Endothelial cell of umbilical vein (primary cell): ENCODE measurements around the gene SPDYA. TPM values are rescaled to one million over a fixed set of nuclear protein-coding genes. Genes with fewer than 3 reads are reported as not detected.
A peak's percentile ranks its signal among the peaks of the same experiment; 100 is the strongest.

Experiments used
- BruUV-seq: library from RNA; stranded (reverse); fragments of 400-500 nt; replicated peaks from 2 replicates; lab custom pipeline; 2021; lab: Mats Ljungman, UMichigan
- CTCF ChIA-PET: fragments of 300-600, 350-600 bp; sonication (Branson Sonifier 250); formaldehyde crosslinking; loops from one replicate; lab custom pipeline; 2021; ENCODE audit warnings: antibody characterized with exemption, inconsistent platforms; lab: Charles Lee
- POLR2A ChIA-PET: fragments of 300-600, 350-600 bp; sonication (Branson Sonifier 250); formaldehyde crosslinking; loops from one replicate; lab custom pipeline; 2021; ENCODE audit warnings: antibody characterized with exemption, inconsistent platforms; lab: Charles Lee
- DNase-seq: peaks from one replicate; pipeline ENCODE4 v3.0.0-alpha.2; 2011; ENCODE audit warnings: low read depth, low spot score
- FAIRE-seq: peaks from 2 replicates; lab custom pipeline; 2011; peaks lifted over from hg19 to GRCh38; lab: Jason Lieb, UNC
- H2AFZ ChIP-seq: 2 replicates; pipeline ENCODE4 v1.6.0; 2012; ENCODE audit warnings: low read depth, low read length, control low read depth, inconsistent platforms
- H3K27ac ChIP-seq: 2 replicates; pipeline ENCODE4 v1.5.1; 2011; ENCODE audit warnings: low read depth, mild to moderate bottlenecking, control low read depth, low read length, moderate library complexity; ENCODE audit not compliant: insufficient read depth
- H3K27me3 ChIP-seq, 2 experiments: 2 replicates each; pipeline versions ENCODE4 v1.6.0 to v1.6.1; 2011; ENCODE audit warnings: low read length in 2 of 2, mixed read lengths in 1 of 2; ENCODE audit not compliant: control insufficient read depth in 2 of 2, insufficient read depth in 2 of 2
- H3K36me3 ChIP-seq, 2 experiments: 2 replicates in 1 of 2; 3 replicates in 1 of 2; pipeline ENCODE4 v1.5.1; 2011; ENCODE audit warnings: low read length in 2 of 2, mild to moderate bottlenecking in 1 of 2, moderate library complexity in 1 of 2; ENCODE audit not compliant: control insufficient read depth in 2 of 2, insufficient read depth in 2 of 2; ENCODE audit errors: extremely low read depth in 1 of 2
- H3K4me1 ChIP-seq: 3 replicates; pipeline ENCODE4 v1.5.1; 2011; ENCODE audit warnings: mild to moderate bottlenecking, low read length; ENCODE audit not compliant: control insufficient read depth, insufficient read depth; ENCODE audit errors: extremely low read depth
- H3K4me2 ChIP-seq: 2 replicates; pipeline ENCODE4 v1.6.1; 2011; ENCODE audit warnings: low read length, control low read depth, mixed read lengths; ENCODE audit not compliant: insufficient read depth
- H3K4me3 ChIP-seq, 3 experiments: fragments of 200-600 bp in 1 of 3; sonication (generic), shearing (Covaris generic) in 1 of 3; replicated peaks in 1 of 3; 2 replicates each; pipeline ENCODE4 v1.5.1; 2011 to 2016; ENCODE audit warnings: control low read depth in 3 of 3, low read length in 3 of 3, mild to moderate bottlenecking in 2 of 3, inconsistent platforms in 1 of 3, low read depth in 1 of 3, moderate library complexity in 1 of 3; ENCODE audit not compliant: insufficient read depth in 1 of 3
- H3K79me2 ChIP-seq: 2 replicates; pipeline ENCODE4 v1.6.0; 2012; ENCODE audit warnings: low read length, inconsistent platforms; ENCODE audit not compliant: control insufficient read depth, insufficient read depth
- H3K9ac ChIP-seq: replicated peaks from 2 replicates; pipeline ENCODE3; 2011; ENCODE audit warnings: low read length, control low read depth; ENCODE audit not compliant: insufficient read depth; ENCODE audit errors: extremely low read depth
- H3K9me1 ChIP-seq: replicated peaks from 3 replicates; pipeline ENCODE4 v1.6.0; 2011; ENCODE audit warnings: mild to moderate bottlenecking, low read length; ENCODE audit not compliant: control insufficient read depth, insufficient read depth; ENCODE audit errors: extremely low read depth
- H3K9me3 ChIP-seq: replicated peaks from 2 replicates; pipeline ENCODE4 v1.5.1; 2012; ENCODE audit warnings: low read length, inconsistent platforms; ENCODE audit not compliant: control insufficient read depth, insufficient read depth
- H4K20me1 ChIP-seq: replicated peaks from 2 replicates; pipeline ENCODE3; 2011; ENCODE audit warnings: mild to moderate bottlenecking, low read length; ENCODE audit not compliant: control insufficient read depth, insufficient read depth; ENCODE audit errors: extremely low read depth
- CTCF ChIP-seq, 2 donors: IDR thresholded peaks; 1 replicate in 1 of 2; 2 replicates in 1 of 2; pipeline ENCODE4 v1.5.1; 2011; ENCODE audit warnings: low read length in 2 of 2, mild to moderate bottlenecking in 2 of 2, moderate library complexity in 2 of 2, control low read depth in 1 of 2, inconsistent platforms in 1 of 2, low read depth in 1 of 2; ENCODE audit not compliant: insufficient read depth in 1 of 2; ENCODE audit errors: extremely low read depth in 1 of 2
- EZH2 ChIP-seq: IDR thresholded peaks from 2 replicates; pipeline ENCODE4 v1.6.1; 2012; ENCODE audit warnings: borderline replicate concordance, low read depth, mild to moderate bottlenecking, moderate library complexity, low read length, inconsistent platforms; ENCODE audit not compliant: severe bottlenecking
- FOS ChIP-seq: IDR thresholded peaks from 2 replicates; pipeline ENCODE4 v1.6.1; 2011; ENCODE audit warnings: mild to moderate bottlenecking, low read length, moderate library complexity, borderline replicate concordance; ENCODE audit not compliant: insufficient read depth
- GATA2 ChIP-seq: IDR thresholded peaks from 2 replicates; pipeline ENCODE4 v1.7.0; 2011; ENCODE audit warnings: low read depth, mild to moderate bottlenecking, moderate library complexity, mixed read lengths, low read length; ENCODE audit not compliant: insufficient read length, insufficient read depth
- JUN ChIP-seq: IDR thresholded peaks from 2 replicates; pipeline ENCODE4 v1.6.1; 2011; ENCODE audit warnings: borderline replicate concordance, low read depth; ENCODE audit not compliant: insufficient read length, insufficient read depth
- MAX ChIP-seq: IDR thresholded peaks from 2 replicates; pipeline ENCODE4 v1.6.1; 2011; ENCODE audit not compliant: insufficient read depth, insufficient read length
- MYC ChIP-seq: IDR thresholded peaks from one replicate; pipeline ENCODE4 v1.6.1; 2011; ENCODE audit warnings: mild to moderate bottlenecking, low read depth, low read length
- POLR2A ChIP-seq: IDR thresholded peaks from 2 replicates; pipeline ENCODE4 v1.6.1; 2012; ENCODE audit warnings: low read depth, mild to moderate bottlenecking, control low read depth, low read length
- POLR2AphosphoS5 ChIP-seq: IDR thresholded peaks from 2 replicates; pipeline ENCODE4 v1.6.1; 2012; ENCODE audit warnings: low read depth, mild to moderate bottlenecking, control low read depth, low read length, moderate library complexity; ENCODE audit not compliant: insufficient read depth
- dilution Hi-C: fragments of 300-500 bp; cut with MboI; formaldehyde crosslinking; loops from one replicate; pipeline ENCODE4 v1.15.0; 2019; ENCODE audit warnings: low sequenced_read_pairs; ENCODE audit not compliant: extremely low pct_ligation_motif_present
- intact Hi-C: fragments of 100-400 bp; cut with micrococcal nuclease; formaldehyde crosslinking; loops from one replicate; pipeline ENCODE4 v1.10.0; 2022
- polyA plus RNA-seq, 4 experiments: library from polyadenylated mRNA; depleted of rRNA in 3 of 4; stranded (reverse) in 3 of 4; unstranded in 1 of 4; fragments of >200 nt; gene quantifications; 2 replicates each; pipeline versions ENCODE4 v1.2.1 to v1.2.3, GENCODE V29; 2011 to 2012; ENCODE audit warnings: missing spikeins in 1 of 4
- total RNA-seq: library from RNA; stranded (reverse); gene quantifications from 2 replicates; pipeline ENCODE4 v1.2.3, GENCODE V29; 2021

Gene SPDYA
- total and polyA plus RNA-seq, 2 donors (not counting 3 experiments of a cell fraction or from before 2014, with no cell fraction given) = 0.06 to 1.6 TPM

GRCh38 chr2:28870146-28870891 lies 59.7 kb downstream of the SPDYA start, which contains the start of gene TRMT61B:
Gene TRMT61B, minus strand, starts transcription at chr2:28870309. Its CDS starts 32 bp downstream, at chr2:28870277.
- BruUV-seq = TSS peak; percentile 99
- Histone ChIP-seq H3K9me1 (no peaks in the 10 kb centered on the region), H4K20me1 (no peaks in the 10 kb centered on the region), H3K4me3 (peak within 1 kb of the TSS; percentile 78 to 89 (median 85)), H3K27ac (peak within 1 kb of the TSS; percentile 62), H3K79me2 (peaks cover 33% of the 10 kb centered on the region), H2AFZ (peak within 1 kb of the TSS; percentile 93), H3K36me3 (no peaks in the 10 kb centered on the region), H3K4me2 (peak within 1 kb of the TSS; percentile 96), H3K4me1 (peaks cover 12% of the 10 kb centered on the region), H3K27me3 (no peaks in the 10 kb centered on the region), H3K9ac (peak within 1 kb of the TSS; percentile 82), H3K9me3 (no peaks in the 10 kb centered on the region)
- intact Hi-C loops = loop anchor here (1.0 kb wide), 2 partner anchors 24 to 304 kb away; partner anchors contain the start of gene WDR43
- DNase-seq (peak; percentile 96), FAIRE-seq (peak; percentile 69)
- peak; percentile 90 for TF ChIP-seq POLR2A
- no peak for TF ChIP-seq EZH2
- TF ChIP-seq MAX = peak; percentile 82
- peak; percentile 92 for TF ChIP-seq POLR2AphosphoS5
- no peak for TF ChIP-seq CTCF (IDR thresholded peaks at IDR 0.05; ENCODE audit: extremely low read depth in 1 of 2, insufficient read depth in 1 of 2, low read depth in 1 of 2, low read length in 2 of 2)
- no peak for TF ChIP-seq FOS
- peak; percentile 98 for TF ChIP-seq MYC
- no peak for TF ChIP-seq JUN
- TF ChIP-seq GATA2 = no peak
- ChIA-PET POLR2A (interaction anchor here (0.5 to 1.8 kb wide), 2 partner anchors 25 to 479 kb away, joined by 3 to 6 read pairs; partner anchors contain the start of gene WDR43), CTCF (interaction anchor here (1.0 to 1.6 kb wide), 4 partner anchors 11 to 276 kb away, joined by 3 to 4 read pairs (median 3); no protein-coding TSS in a partner anchor)
- dilution Hi-C loops = no loop called here
